ENCODE results near the gene ADSL.

- TF ChIP-seq RBM17 (IDR thresholded peaks at IDR 0.05; ENCODE audit: borderline replicate concordance, low read depth, low read length) = no peak
- no peak for TF ChIP-seq TAF1 (IDR thresholded peaks at IDR 0.05; ENCODE audit: control insufficient read depth, extremely low read depth, insufficient read depth, low read length, severe bottlenecking)
- TF ChIP-seq JUNB (CRISPR knock-in tag; conservative IDR thresholded peaks at IDR 0.05) = no peak
- no peak for TF ChIP-seq POLR2A (conservative IDR thresholded peaks at IDR 0.05)
- TF ChIP-seq GATA2 (CRISPR knock-in tag; IDR thresholded peaks at IDR 0.05) = no peak
- no peak for TF ChIP-seq ETV6 (IDR thresholded peaks at IDR 0.05; ENCODE audit: borderline replicate concordance in 1 of 2, low read depth in 2 of 2, low read length in 1 of 2)
- TF ChIP-seq ETV6 (CRISPR knock-in tag; IDR thresholded peaks at IDR 0.05; ENCODE audit: borderline replicate concordance) = no peak
- TF ChIP-seq GATAD2B (IDR thresholded peaks at IDR 0.05; ENCODE audit: borderline replicate concordance) = no peak
- TF ChIP-seq CHD2 (IDR thresholded peaks at IDR 0.05; ENCODE audit: low read depth, low read length) = no peak
- TF ChIP-seq MECOM (CRISPR knock-in tag; IDR thresholded peaks at IDR 0.05) = no peak
- no peak for TF ChIP-seq CTCF (IDR thresholded peaks at IDR 0.05 in 2 of 3, conservative IDR thresholded peaks at IDR 0.05 in 1 of 3; ENCODE audit: insufficient read depth in 2 of 3, low read depth in 1 of 3, low read length in 3 of 3)
- no peak for TF ChIP-seq POLR2AphosphoS5 (IDR thresholded peaks at IDR 0.05; ENCODE audit: control insufficient read depth, insufficient read depth, low read depth, low read length)
Measured at GRCh38 chr22:40421941-40422340, 75.6 kb downstream of the ADSL start.

All from K562 (cell line).